Inflammatory macrophage treated with lipopolysaccharide for 4 hours (primary cell): Measurements from ENCODE around the gene LRRC15.
A peak's percentile ranks its signal among the peaks of the same experiment; 100 is the strongest.

Source experiments
- DNase-seq: peaks from one replicate; pipeline ENCODE4 v3.0.0-alpha.2; 2020

LRRC15 gene

DNA sequence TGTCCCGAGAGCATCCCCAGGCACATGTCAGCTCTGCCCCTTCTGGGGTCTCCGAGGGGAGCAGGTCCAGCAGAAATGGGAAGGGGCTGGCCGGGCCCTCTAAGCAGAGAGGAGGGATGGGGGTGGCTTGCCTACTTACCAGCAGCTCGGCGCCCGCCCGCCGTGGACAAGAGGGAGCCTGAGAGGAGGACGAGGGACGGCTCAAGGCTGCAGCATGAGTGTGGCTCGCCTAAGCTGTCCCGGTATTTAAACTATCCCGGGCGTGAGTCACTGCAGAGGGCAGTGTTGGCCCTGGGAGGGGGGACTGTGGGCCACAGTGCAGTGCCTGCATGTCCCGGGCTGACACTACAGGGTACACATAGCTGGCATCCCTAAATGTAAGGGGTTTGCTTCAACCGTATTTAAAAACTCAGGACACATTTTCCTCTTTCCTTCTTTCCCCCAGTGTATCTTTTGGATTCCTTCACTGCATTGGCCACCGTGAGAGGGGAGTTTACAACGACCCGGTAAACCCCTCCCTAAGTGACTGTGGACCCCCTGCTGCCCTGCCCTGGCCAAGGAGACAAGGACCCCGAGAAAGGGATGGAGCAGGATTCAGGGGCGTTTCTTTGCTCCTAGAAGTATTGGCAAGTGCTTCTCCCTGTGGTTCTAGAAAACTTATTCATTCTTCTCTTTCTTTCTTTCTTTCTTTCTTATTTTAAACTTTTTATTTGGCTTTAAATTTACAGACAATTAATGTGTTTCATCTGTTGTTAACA lies at the start of gene LRRC15:
TSS of gene LRRC15 (minus strand) at position 222 of the 758 bp plus-strand sequence. CDS start 8,700 bp downstream, outside the sequence.
- no peak for DNase-seq

DNA sequence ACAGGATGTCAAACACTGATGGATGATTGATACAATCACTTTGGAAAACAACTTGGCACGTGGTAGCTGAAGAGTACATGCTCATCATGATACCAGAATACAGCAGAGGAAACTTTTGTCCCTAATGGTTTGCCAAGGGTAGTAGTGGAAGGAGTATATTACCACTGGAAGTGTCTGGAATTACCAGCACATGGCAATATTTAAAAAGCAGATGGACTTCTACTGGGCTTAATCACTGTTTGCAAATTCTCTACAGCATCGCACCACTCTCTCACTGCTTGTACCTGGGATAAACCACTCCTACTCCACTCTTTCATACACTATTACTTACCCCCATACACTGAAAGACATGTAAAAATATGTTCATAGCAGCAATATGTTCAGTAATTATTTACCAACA lies 49.1 kb upstream of the LRRC15 start:
- no peak for DNase-seq

DNA sequence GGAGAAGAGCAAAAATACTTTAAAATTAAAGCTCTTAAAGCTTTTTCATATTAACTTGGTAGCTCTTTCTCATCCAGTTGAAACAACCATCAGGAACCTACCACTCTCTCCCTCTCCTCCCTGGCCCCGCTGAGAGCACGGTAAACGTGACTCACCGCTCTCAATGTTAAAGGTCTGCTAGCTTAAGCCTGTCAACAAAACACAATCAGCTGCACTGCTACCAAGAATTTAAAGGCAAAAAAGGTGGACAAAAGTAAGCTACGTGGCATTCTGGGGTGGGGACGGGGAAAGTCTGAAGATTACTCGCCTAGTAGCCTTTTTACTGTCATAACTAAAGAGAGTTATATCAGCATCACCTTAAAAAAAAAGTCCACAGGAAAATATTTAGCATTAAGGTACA lies 37.9 kb upstream of the LRRC15 start:
- no peak for DNase-seq

DNA sequence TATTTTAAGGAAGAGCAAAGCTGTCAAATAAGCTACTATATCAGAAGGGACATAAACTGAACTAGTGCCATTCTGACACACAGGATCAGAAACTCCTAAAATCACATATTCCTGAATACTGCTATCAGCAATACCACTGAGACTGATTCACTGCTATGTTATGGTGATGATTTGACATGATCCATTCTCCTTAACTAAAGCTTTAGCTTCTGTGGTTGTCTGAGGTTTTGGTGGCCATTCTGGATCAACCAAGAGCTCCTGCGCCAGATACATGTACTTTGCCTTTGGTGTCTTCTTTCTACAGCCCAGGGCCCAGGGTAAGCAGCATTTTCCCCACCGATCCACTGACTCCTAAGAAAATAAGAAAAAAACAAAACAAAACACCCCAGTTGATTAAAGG lies 36.2 kb upstream of the LRRC15 start:
- no peak for DNase-seq

DNA sequence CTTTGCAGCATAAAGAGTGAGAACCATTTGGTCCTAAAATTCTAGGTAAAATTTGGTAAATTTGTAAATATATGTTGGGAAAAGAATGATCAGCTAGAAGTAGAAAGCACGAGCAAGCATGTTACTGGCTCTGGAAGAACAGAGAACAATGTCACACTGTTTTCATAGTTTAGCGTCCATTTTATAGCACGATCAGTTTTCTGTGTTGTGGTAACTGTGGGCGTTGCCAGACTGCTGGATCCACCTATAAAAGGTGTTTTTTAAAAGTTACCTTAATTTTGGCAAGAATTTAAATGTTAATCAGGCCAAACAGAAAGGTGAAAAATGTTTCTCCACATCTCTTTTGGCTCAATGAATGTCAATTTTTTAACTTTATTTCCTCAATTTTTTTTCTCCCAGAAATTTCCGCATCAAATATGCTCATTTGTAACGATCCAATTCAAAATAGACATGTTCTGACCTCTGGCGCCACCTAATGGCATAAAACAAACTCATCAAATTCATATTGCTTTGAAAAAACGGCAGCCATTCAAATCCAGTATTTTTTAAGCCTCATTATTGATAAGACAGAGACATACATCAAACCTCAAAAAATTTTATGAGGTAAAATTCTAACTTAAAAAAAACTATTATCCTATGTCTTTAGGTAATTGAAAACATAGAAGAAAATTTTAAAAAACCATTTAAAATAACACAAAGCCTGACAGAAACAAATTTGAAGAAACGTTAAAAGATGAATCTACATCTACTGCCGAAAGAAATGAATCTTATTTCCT lies 35.0 kb upstream of the LRRC15 start:
- DNase-seq, result peak; percentile 49

DNA sequence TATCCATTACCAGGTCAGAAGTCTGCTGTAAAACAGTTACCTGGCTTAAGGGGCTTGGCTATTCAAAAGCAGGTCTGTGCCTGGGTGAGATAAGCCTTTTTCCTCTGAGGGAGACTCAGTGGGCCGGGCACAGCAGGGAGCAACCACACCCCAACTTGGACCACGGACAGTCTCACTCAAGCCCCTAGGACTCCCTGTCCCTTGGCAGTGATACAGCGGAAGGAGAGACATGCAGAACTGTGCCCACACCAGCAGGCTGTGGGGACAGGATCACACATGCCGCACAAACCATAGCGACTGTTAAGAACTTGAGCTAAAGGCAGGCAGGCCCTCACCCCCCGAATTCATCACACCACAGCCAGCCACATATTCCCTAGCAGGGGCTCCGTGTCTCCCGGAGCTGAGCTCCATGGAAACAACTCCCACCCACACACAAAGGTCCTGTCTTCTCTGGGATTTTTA lies 32.4 kb upstream of the LRRC15 start:
- no peak for DNase-seq

DNA sequence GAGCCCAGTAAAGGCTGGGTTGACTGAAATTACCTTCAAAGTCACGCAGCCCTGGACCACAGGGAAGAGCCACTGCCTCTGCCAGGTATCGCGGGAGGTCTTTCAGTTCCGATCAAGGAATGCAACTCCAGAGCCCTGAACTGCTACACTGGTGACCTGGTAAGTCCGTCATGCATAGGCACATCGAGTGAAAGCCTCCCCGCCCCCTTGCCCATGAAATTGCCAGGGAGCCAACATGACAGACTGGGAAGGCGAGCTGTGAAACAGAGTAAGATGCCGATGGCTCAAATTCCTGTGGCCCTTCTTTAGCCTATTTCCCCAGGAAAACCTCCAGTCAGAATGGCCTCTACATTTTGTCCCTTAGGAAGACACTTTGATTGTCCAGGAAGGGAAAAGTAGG lies 31.8 kb upstream of the LRRC15 start:
- DNase-seq, result no peak

DNA sequence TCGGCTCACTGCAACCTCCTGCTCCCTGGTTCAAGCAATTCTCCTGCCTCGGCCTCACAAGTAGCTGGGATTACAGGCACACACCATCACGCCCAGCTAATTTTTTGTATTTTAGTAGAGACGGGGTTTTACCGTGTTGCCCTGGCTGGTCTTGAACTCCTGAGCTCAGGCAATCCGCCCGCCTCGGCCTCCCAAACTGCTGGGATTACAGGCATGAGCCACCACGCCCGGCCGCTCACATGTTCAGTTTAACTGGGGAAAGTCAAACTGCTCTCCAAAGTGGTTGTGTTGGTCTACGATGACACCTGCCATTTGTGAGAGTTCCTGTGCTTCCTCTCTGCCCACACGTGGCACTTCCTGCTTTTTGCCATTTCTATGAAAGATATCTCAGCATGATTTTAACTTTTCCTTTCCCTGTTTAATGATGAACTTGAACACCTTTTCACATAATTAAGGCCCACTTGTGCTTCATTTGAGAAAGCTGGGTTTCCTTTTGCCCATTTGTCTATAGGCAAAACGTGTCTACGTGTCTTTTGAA lies 30.4 kb upstream of the LRRC15 start:
- DNase-seq, result no peak

DNA sequence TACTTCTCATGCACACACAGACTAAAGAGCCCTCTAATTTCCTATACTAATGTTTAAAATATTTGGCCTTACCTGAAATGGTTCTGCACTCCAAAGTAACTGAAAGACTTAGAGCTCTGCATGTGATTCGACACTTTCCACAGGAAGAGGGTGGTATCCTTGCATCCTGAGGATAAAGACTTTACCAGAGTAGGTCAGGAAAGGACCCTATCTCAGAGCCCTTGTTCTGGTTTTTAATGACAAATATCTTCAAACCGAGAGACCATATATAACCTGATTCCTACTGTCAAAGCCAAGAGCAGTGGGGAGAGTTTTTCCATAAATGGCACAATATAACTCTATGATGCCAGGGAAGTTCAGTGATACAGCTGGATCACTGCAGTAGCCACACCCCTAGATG lies 29.6 kb upstream of the LRRC15 start, which contains the start of gene GP5:
TSS of gene GP5 (minus strand) at position 101 of the 400 bp plus-strand sequence. CDS start 984 bp downstream, outside the sequence.
- DNase-seq, result no peak

DNA sequence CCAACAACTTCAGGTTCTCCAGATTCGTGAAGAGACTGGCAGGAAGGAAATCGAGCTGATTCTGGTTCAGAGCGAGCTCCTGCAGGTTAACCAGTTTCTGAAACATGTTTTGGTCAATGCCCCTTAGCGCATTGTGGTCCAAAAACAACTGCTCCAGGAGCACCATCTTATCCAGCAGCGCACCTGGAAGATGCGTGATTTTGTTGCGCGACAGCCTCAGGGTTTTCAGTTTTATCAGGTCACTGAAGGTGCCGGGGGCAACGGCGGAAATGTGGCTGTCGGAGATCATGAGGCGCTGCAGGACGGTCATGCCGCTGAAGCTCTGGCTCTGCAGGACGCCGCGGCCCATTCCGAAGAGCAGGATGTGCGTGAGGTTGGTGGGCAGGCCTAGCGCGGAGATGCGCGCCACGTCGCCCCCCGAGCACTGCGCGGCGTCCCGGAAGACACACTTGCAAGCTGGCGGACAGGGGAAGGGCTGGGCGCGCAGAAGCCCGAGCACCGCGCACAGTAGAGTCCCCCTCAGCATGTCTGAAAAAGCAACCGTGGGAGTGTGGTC lies 28.3 kb upstream of the LRRC15 start:
- no peak for DNase-seq

DNA sequence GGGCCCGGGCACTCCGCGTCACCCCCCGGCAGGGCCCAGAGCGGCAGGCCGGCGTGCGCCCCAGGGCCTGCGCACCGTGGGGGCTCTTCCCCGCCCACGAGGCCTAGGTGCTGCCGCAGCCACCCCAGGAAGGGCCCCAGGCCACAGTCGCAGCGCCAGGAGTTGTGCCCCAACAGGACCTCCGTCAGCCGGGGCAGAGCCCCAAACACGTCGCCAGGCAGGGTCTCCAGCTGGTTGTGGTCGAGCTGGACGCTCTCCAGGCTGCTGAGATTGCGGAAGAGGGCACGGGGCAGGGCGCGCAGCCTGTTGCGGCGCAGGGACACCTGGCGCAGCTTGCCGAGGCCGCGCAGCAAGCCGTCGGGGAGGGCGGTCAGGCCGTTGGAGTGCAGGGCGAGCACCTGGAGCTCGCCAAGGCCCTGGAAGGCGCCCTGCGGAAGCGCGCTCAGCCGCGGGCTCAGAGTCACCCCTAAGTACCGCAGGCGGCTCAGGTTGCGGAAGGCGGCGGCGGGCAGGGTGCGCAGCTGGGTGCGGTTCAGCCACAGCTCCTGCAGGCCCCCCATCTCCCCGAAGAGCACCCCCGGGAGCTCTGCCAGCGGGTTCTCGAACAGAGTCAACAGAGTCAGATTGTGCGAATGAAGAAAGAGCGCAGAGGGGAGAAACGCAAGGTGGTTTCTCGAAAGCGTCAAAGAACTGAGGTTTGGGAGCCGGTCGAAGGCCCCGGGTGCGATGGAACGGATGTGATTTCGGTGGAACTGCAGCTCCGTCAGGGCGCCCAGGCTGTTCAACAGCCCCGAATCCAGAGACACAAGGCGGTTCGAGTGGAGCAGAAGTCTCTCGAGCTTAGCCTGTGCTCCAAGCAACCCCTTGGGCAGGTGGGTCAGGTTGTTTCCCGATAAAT lies 27.6 kb upstream of the LRRC15 start:
- DNase-seq, result no peak

DNA sequence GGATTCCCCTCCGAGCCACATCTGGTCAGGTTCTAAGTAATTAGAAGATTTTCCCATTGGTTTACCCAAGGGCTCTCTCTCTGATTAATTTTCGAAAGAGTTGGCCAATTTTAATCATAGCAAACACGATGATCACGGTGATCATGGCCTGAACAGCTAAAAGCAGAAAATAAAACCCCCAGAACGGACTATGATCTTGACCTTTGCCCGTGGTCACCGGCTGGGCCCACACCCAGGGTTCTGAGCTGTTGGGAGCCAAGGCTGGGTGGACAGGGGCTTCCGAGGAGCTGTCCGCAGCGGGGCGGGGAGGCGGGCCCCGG lies 27.0 kb upstream of the LRRC15 start:
- DNase-seq, result no peak

DNA sequence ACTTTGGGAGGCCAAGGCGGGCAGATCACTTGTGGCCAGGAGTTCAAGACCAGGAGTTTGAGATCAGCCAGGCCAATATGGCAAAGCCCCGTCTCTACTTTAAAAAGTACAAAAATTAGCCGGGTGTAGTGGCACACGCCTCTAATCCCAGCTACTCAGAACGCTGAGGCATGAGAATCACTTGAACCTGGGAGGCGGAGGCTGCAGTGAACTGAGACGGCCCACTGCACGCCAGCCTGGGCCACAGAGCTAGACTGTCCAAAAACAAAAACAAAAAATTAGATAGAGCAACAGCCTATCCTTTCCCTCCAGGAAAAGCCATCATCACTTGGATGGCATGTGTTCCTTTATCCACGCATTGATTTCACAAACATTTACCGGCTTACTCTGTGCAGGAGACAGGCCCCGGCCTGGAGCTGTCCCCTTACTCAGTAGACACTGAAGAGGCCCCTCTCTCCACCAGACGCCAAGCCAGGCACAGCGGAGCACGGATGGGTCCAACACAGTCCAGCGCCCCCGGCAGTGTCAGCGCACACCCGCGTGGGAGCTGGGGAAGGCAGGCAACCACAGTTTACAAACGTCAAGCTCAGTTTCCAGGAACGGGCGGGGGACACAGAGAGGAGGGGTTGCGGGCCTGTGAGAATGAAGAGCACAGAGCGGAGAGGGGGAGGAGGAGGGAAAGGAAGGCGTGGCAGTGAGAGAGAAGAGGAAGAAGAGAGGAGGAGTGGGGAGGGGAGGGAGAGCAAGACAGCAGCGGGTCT lies 26.4 kb upstream of the LRRC15 start:
- DNase-seq, result peak; percentile 13

DNA sequence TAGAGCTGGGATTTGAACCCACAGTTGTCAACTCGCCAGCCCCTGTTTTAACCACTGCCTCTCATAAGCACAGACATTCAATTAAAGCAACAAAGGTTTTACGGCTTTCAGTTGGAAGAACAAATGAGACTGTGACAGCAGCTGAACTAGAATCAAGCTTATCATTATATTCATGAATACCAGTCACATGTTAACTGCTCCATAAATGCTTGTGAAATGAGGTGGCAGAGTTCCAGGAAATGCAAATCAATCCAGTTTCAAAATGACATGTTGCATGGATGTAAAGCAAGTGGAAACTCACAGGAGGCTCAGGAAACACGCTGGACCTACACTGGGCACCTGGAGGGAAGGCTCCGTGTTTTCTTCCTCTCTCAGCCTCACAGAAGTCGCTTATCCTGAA lies 25.7 kb upstream of the LRRC15 start:
- DNase-seq, result no peak

DNA sequence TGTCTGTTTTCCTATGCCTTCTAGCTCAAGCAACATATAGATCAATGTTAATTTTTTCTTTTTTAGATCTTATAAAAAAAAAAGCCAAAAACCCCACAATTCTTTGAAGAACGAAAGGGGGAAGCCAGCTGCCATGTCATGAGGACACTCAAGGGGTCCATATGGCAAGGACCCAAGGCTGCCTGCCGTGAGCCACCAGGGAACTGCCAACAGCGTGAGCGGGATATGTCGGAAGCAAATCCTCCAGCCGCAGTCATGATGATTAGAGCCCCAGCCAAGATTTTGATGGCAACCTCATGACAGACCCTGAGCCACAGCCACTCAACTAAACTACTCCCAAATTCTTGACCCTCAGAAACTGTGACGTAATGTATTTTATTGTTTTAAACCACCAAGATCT lies 23.0 kb upstream of the LRRC15 start:
- no peak for DNase-seq

DNA sequence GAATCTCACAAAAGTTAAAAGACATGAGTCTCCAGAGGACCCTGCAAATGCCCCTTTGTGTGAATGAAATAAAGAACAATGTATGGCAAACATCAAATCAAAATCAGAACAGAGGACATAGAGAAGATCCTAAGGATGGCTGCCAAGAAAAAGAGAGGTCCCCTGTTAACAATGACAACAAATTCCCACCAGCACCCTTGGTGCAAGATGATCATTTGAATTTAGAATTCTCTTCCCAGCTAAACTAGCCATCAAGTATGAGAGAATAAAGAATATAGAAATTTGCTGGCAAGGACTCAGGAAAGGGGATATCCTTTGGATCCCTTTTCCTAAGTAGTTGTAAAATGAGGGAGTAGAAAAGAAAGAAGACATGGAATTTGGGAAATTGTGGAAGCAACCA lies 21.3 kb upstream of the LRRC15 start:
- no peak for DNase-seq

DNA sequence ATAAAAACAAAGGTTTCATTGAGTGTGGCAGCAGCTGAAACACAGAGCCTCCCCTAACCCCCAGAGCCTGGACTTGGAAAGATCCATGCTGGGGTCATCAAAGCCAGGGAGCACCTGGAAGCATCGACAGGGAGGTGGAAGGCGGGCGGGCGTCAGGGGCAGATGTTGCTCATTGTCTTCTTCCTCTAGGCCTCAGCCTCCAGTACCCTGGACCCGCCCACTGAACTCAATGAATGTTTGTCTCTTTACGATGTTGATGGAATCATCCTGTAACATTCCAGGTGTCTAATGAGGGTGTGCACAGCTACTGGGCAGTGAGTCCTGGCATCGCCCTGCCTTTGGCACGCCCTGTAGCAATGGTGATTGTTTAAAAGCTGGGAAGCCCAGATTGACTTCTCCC lies 19.7 kb upstream of the LRRC15 start:
- DNase-seq, result no peak

DNA sequence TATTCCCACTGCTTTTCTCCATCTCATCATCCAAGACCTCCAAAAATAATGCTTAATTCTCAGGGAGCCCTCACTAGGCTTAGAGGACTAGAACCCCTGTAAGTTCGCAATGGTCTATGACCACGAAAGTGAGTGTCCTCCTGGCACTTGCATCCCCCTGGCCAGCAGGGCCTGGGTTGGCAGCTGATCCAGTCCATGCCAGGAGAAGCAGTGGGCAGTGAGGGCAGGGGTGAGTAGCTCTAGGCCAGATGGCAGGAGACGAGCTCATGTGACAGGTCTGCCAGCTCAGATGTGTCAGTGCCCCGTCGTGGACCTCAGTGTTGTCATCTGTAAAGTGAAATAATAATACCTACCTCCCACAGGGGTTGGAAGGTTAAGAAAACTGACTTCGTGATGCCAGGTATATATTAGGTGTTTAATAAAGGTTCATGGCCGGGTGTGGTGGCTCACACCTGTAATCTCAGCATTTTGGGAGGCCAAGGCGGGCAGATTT lies 18.4 kb upstream of the LRRC15 start:
- no peak for DNase-seq

DNA sequence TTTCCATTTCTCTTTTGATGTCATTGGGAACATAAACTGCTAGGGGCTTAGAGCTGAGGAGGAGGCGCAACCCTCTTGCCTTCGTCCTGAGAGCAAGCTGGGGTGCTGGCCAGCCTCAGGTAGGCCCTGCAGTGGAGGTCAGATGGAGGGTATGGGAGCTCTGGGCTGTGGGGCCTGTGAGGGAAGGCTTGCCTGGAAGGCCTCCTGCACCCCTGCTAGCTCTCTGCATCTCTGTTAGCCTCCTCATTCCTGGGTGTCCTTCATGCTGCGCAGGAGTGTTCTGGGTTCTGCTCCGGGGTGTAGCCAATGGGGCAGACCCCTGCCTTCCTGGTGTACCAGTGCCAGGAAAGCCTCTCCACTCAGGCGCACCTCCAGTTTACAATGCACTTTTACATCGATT lies 17.7 kb upstream of the LRRC15 start:
- no peak for DNase-seq

DNA sequence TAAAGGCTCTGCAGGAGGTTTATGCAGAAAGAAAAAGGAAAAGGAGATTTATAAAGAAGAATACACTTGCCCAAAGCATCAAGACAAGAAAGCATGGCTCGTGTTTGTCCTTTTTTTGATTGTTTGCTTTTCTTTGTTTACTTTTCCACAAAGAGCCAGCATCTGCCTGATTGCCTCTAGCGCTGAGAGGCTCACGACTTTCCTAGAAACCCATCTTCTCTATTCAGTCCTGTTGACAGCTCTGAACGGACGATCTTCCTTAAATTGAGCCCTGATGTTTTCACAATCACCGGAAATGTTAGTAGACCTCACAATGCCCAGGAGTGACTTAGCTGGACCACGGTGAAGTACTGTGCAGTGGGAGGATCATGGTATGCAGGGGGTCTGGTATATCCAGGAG lies 17.1 kb upstream of the LRRC15 start:
- DNase-seq, result no peak

DNA sequence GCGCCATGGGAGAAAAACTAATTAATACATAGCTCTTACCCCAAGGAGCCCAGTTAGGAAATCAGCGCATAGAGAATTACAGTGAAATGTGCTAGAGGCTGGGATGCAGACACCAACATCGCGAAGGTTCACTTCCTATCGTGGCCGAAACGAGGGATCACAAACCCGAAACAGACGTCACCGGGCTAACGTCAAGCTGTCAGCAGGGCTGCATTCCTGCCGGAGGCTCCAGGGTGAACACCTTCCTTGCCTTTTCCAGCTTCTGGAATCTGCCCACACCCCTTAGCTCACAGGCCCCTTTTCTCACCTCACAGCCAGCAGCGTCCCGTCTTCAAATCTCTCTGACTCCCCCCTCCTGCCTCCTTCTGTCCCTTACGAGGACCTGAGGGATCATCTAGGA lies 16.5 kb upstream of the LRRC15 start:
- DNase-seq, result no peak

DNA sequence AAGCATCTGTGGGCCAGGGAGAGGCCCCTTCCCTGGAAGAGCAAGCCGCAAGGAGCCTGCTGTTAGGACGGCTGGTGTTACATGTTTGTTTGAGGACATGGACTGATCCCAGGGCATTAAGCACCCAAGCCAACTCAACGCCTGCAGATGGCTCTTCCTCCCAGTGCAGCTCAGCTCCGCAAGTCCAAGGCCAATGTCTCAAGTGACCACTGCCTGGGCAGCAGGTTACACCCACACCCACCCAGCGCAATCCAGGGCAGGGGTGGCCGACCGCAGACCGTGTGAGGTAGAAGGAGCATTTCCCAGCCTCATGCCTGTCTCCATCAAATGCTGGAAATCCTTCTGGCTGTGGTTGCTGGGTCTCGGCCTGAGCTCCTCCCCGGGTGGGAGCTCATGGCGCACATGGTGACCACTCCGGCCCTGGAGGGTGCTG lies 15.0 kb upstream of the LRRC15 start:
- DNase-seq, result no peak
